ENCODE measurements around the gene TOMM34.

GRCh38 chr20:44950368-44950767 lies 9.8 kb downstream of the TOMM34 start:
- TF ChIP-seq YY1 (IDR thresholded peaks at IDR 0.05; ENCODE audit: insufficient read depth, insufficient read length) = no peak
- TF ChIP-seq ZNF274 (IDR thresholded peaks at IDR 0.05; ENCODE audit: low read depth, low read length) = no peak

All from NT2/D1 (cell line).